ENCODE data around the gene HERC2.
"Not testable (repeated sequence)": the region's sequence is repeated elsewhere in the genome, so short reads cannot be mapped to it uniquely, and the experiment has no call there.

GRCh38 chr15:28221696-28222095 is 100.3 kb downstream of the HERC2 start:
- TF ChIP-seq CTCF, POLR2A (IDR thresholded peaks at IDR 0.05): not testable (repeated sequence)
